H1 (cell line): ENCODE results near the gene ALOX5. TPM values are rescaled to one million over a fixed set of nuclear protein-coding genes. Genes with fewer than 3 reads are reported as not detected.

Experiments
- CTCF ChIA-PET: fragments of 300-600 bp; sonication (Branson Sonifier 250); formaldehyde crosslinking; loops from one replicate; lab custom pipeline; 2021; ENCODE audit not compliant: partially characterized antibody; lab: Charles Lee
- POLR2A ChIA-PET: fragments of 300-600 bp; sonication (Branson Sonifier 250); formaldehyde crosslinking; loops from one replicate; lab custom pipeline; 2021; ENCODE audit warnings: inconsistent platforms; ENCODE audit not compliant: partially characterized antibody; lab: Charles Lee
- DNase-seq, 2 experiments: peaks; one replicate each; pipeline versions ENCODE4 v3.0.0 to v3.0.0-alpha.2; 2010 to 2022; ENCODE audit warnings: low spot score in 2 of 2, low read depth in 1 of 2, mixed read lengths in 1 of 2
- FAIRE-seq: peaks from 2 replicates; lab custom pipeline; 2011; peaks lifted over from hg19 to GRCh38; lab: Jason Lieb, UNC
- H2AFZ ChIP-seq: 2 replicates; pipeline ENCODE4 v1.8.1; 2012; ENCODE audit warnings: low read length, inconsistent platforms
- H2AK5ac ChIP-seq: 2 replicates; pipeline ENCODE4 v1.6.1; 2013; ENCODE audit warnings: low read depth, low read length
- H2BK120ac ChIP-seq: replicated peaks from 2 replicates; pipeline ENCODE3; 2013; ENCODE audit warnings: low read depth, low read length, inconsistent platforms
- H2BK12ac ChIP-seq: 2 replicates; pipeline ENCODE4 v1.6.1; 2013; ENCODE audit warnings: low read depth, low read length
- H2BK15ac ChIP-seq: 2 replicates; pipeline ENCODE4 v1.6.1; 2013; ENCODE audit warnings: low read length
- H2BK20ac ChIP-seq: 2 replicates; pipeline ENCODE4 v1.6.1; 2013; ENCODE audit warnings: low read length
- H2BK5ac ChIP-seq: 2 replicates; pipeline ENCODE4 v1.6.1; 2013; ENCODE audit warnings: low read depth, low read length
- H3K14ac ChIP-seq: 2 replicates; pipeline ENCODE4 v1.6.1; 2013; ENCODE audit warnings: inconsistent platforms; ENCODE audit not compliant: insufficient read length
- H3K18ac ChIP-seq: 2 replicates; pipeline ENCODE4 v1.6.1; 2013; ENCODE audit warnings: low read length; ENCODE audit errors: extremely low read depth
- H3K23ac ChIP-seq: 2 replicates; pipeline ENCODE4 v1.6.1; 2013; ENCODE audit warnings: inconsistent platforms; ENCODE audit not compliant: insufficient read length
- H3K23me2 ChIP-seq: 2 replicates; pipeline ENCODE4 v1.6.1; 2013; ENCODE audit warnings: low read depth, low read length
- H3K27ac ChIP-seq: 2 replicates; pipeline ENCODE4 v1.6.1; 2011; ENCODE audit warnings: low read depth, low read length, inconsistent platforms
- H3K27me3 ChIP-seq, 4 experiments: replicated peaks in 1 of 4; 1 replicate in 1 of 4; 2 replicates in 3 of 4; pipeline versions ENCODE4 v1.6.1 to v1.8.1; 2011 to 2013; ENCODE audit warnings: low read length in 3 of 4, mild to moderate bottlenecking in 3 of 4, inconsistent platforms in 2 of 4, mixed read lengths in 2 of 4, moderate library complexity in 1 of 4; ENCODE audit not compliant: control insufficient read depth in 3 of 4, insufficient read depth in 3 of 4; ENCODE audit errors: extremely low read depth in 1 of 4
- H3K36me3 ChIP-seq, 4 experiments: 2 replicates each; pipeline versions ENCODE4 v1.6.1 to v1.8.1; 2011 to 2013; ENCODE audit warnings: mild to moderate bottlenecking in 4 of 4, low read length in 3 of 4, moderate library complexity in 2 of 4, control low read depth in 1 of 4, inconsistent platforms in 1 of 4; ENCODE audit not compliant: insufficient read depth in 4 of 4, control insufficient read depth in 2 of 4
- H3K4ac ChIP-seq: replicated peaks from 2 replicates; pipeline ENCODE3; 2013; ENCODE audit warnings: low read length, low read depth, mixed read lengths, inconsistent platforms; ENCODE audit not compliant: insufficient read length
- H3K4me1 ChIP-seq, 4 experiments: replicated peaks in 1 of 4; 1 replicate in 1 of 4; 2 replicates in 3 of 4; pipeline versions ENCODE4 v1.6.1 to v1.8.1; 2011 to 2013; ENCODE audit warnings: low read length in 3 of 4, inconsistent platforms in 2 of 4, mixed read lengths in 1 of 4; ENCODE audit not compliant: insufficient read depth in 4 of 4, control insufficient read depth in 3 of 4
- H3K4me2 ChIP-seq, 2 experiments: 2 replicates each; pipeline versions ENCODE4 v1.6.1 to v1.8.1; 2011 to 2013; ENCODE audit warnings: low read depth in 2 of 2, low read length in 2 of 2, control low read depth in 1 of 2, inconsistent platforms in 1 of 2, mild to moderate bottlenecking in 1 of 2; ENCODE audit not compliant: insufficient read depth in 1 of 2
- H3K4me3 ChIP-seq, 4 experiments: fragments of 200-600, 300-600 bp in 1 of 4; sonication (generic), shearing (Covaris generic), sonication (Bioruptor Twin) in 1 of 4; 2 replicates each; pipeline versions ENCODE4 v1.5.1 to v1.8.1; 2011 to 2016; ENCODE audit warnings: low read length in 4 of 4, low read depth in 3 of 4, control low read depth in 2 of 4, inconsistent platforms in 2 of 4, mild to moderate bottlenecking in 2 of 4, mixed read lengths in 1 of 4, moderate library complexity in 1 of 4; ENCODE audit not compliant: insufficient read depth in 2 of 4; ENCODE audit errors: extremely low read depth in 1 of 4
- H3K56ac ChIP-seq: replicated peaks from 2 replicates; pipeline ENCODE3; 2013; ENCODE audit warnings: low read depth, mild to moderate bottlenecking, mixed read lengths, low read length, inconsistent platforms; ENCODE audit not compliant: insufficient read length
- H3K79me1 ChIP-seq: 2 replicates; pipeline ENCODE4 v1.6.1; 2013; ENCODE audit warnings: low read depth, low read length, control low read depth
- H3K79me2 ChIP-seq, 2 experiments: 2 replicates each; pipeline versions ENCODE4 v1.6.1 to v1.8.1; 2012 to 2013; ENCODE audit warnings: low read length in 2 of 2, mild to moderate bottlenecking in 2 of 2, inconsistent platforms in 1 of 2; ENCODE audit not compliant: insufficient read depth in 2 of 2, control insufficient read depth in 1 of 2
- H3K9ac ChIP-seq, 4 experiments: replicated peaks in 1 of 4; 1 replicate in 1 of 4; 2 replicates in 3 of 4; pipeline versions ENCODE4 v1.6.1 to v1.8.1; 2011 to 2013; ENCODE audit warnings: low read depth in 3 of 4, low read length in 3 of 4, control low read depth in 2 of 4, mild to moderate bottlenecking in 2 of 4, moderate library complexity in 2 of 4, inconsistent platforms in 1 of 4; ENCODE audit errors: extremely low read depth in 1 of 4
- H3K9me3 ChIP-seq, 2 experiments: 2 replicates each; pipeline versions ENCODE4 v1.6.1 to v1.8.1; 2012 to 2013; ENCODE audit warnings: mild to moderate bottlenecking in 2 of 2, moderate library complexity in 2 of 2, control low read depth in 1 of 2, inconsistent platforms in 1 of 2, low read depth in 1 of 2, low read length in 1 of 2, mixed read lengths in 1 of 2; ENCODE audit not compliant: insufficient read depth in 2 of 2
- H4K20me1 ChIP-seq, 2 experiments: replicated peaks in 1 of 2; 2 replicates each; pipeline versions ENCODE3 to v1.8.1; 2011 to 2013; ENCODE audit warnings: inconsistent platforms in 2 of 2, low read length in 2 of 2, mild to moderate bottlenecking in 1 of 2; ENCODE audit not compliant: insufficient read depth in 2 of 2, control insufficient read depth in 1 of 2
- H4K5ac ChIP-seq: 2 replicates; pipeline ENCODE4 v1.6.1; 2013; ENCODE audit warnings: low read length, low read depth, mixed read lengths, inconsistent platforms; ENCODE audit not compliant: insufficient read length
- H4K8ac ChIP-seq: 2 replicates; pipeline ENCODE4 v1.8.0; 2013; ENCODE audit warnings: mild to moderate bottlenecking, moderate library complexity, low read length, inconsistent platforms; ENCODE audit not compliant: insufficient read depth; ENCODE audit errors: extremely low read depth
- H4K91ac ChIP-seq: replicated peaks from 2 replicates; pipeline ENCODE3; 2013; ENCODE audit warnings: low read length, mixed read lengths, inconsistent platforms; ENCODE audit not compliant: insufficient read length
- ATF2 ChIP-seq: IDR thresholded peaks from 2 replicates; pipeline ENCODE4 v1.6.1; 2012; ENCODE audit warnings: low read length, inconsistent platforms
- BACH1 ChIP-seq: IDR thresholded peaks from 2 replicates; pipeline ENCODE4 v1.6.1; 2012; ENCODE audit warnings: low read length, improper control_type of control experiment
- BRCA1 ChIP-seq: IDR thresholded peaks from 2 replicates; pipeline ENCODE4 v1.6.1; 2012; ENCODE audit warnings: low read depth, low read length, improper control_type of control experiment
- CREB1 ChIP-seq: IDR thresholded peaks from 2 replicates; pipeline ENCODE4 v1.6.1; 2012; ENCODE audit warnings: inconsistent platforms
- E2F6 ChIP-seq: IDR thresholded peaks from 2 replicates; pipeline ENCODE4 v1.6.1; 2012; ENCODE audit warnings: inconsistent platforms
- FOSL1 ChIP-seq: IDR thresholded peaks from 2 replicates; pipeline ENCODE4 v1.6.1; 2011; ENCODE audit warnings: mild to moderate bottlenecking, low read depth, low read length, moderate library complexity; ENCODE audit not compliant: insufficient read depth
- JUN ChIP-seq: IDR thresholded peaks from 2 replicates; pipeline ENCODE4 v1.6.1; 2011; ENCODE audit warnings: low read depth, mild to moderate bottlenecking, improper control_type of control experiment, low read length
- RNF2 ChIP-seq: fragments of 200-900, 300-1000 bp; sonication (generic); IDR thresholded peaks from 2 replicates; pipeline ENCODE4 v1.7.1; 2016; ENCODE audit warnings: borderline replicate concordance, low read depth, mild to moderate bottlenecking, antibody characterized with exemption, low read length; ENCODE audit not compliant: poor library complexity, severe bottlenecking; ENCODE audit errors: missing control alignments
- SRF ChIP-seq: IDR thresholded peaks from 2 replicates; pipeline ENCODE4 v1.6.1; 2011; ENCODE audit warnings: mild to moderate bottlenecking, low read depth, low read length, moderate library complexity
- TAF7 ChIP-seq: optimal IDR thresholded peaks from 2 replicates; pipeline ENCODE3; 2011; ENCODE audit warnings: low read depth, mild to moderate bottlenecking, inconsistent platforms, low read length, moderate library complexity, borderline replicate concordance
- TCF12 ChIP-seq: IDR thresholded peaks from 2 replicates; pipeline ENCODE4 v1.6.1; 2011; ENCODE audit warnings: low read depth, mild to moderate bottlenecking, low read length
- YY1 ChIP-seq: IDR thresholded peaks from 2 replicates; pipeline ENCODE4 v1.6.1; 2011; ENCODE audit warnings: low read depth, mild to moderate bottlenecking, low read length
- WGBS, 2 experiments: shearing (Covaris generic) in 1 of 2; methylation state at CpG; one replicate each; pipeline versions ENCODE4 v1.1.6 to v1.1.7; 2013 to 2015; ENCODE audit warnings: low lambda C conversion rate in 2 of 2, mixed read lengths in 2 of 2, inconsistent platforms in 1 of 2, low coverage in 1 of 2, missing lambda C conversion rate in 1 of 2; ENCODE audit not compliant: insufficient replicate concordance in 2 of 2, insufficient coverage in 1 of 2, insufficient read length in 1 of 2; ENCODE audit errors: extremely low coverage in 1 of 2, missing lambda C conversion rate in 1 of 2; 5-methylcytosine and 5-hydroxymethylcytosine counted together
- polyA plus RNA-seq, 7 experiments: library from polyadenylated mRNA; depleted of rRNA in 3 of 7; stranded (reverse) in 5 of 7; unstranded in 2 of 7; fragments of >200 nt in 5 of 7; fragments of 200-250 nt in 2 of 7; gene quantifications; 1 replicate in 5 of 7; 2 replicates in 1 of 7; 4 replicates in 1 of 7; pipeline versions ENCODE4 v1.2.1 to v1.2.3, GENCODE V29; 2011 to 2013; ENCODE audit warnings: missing spikeins in 2 of 7, mixed read lengths in 2 of 7
- total RNA-seq: library from RNA; stranded (reverse); fragmentation: NEBNext Ultra II Directional; extraction: Animal tissue kit (Norgen Biotek cat#: 25700); gene quantifications from 2 replicates; pipeline ENCODE4 v1.2.1, GENCODE V29; 2021

Gene ALOX5
- total and polyA plus RNA-seq, 2 of the 8 experiments (the other 6 are each of a cell fraction or from before 2014, with no cell fraction given): 1.6 to 3.8 TPM

GRCh38 chr10:45355494-45355893 lies 18.5 kb upstream of the ALOX5 start:
- H2BK120ac ChIP-seq: no peak overlapping the region
- H2BK15ac ChIP-seq: no peak overlapping the region
- no peak overlapping the region for H2BK20ac ChIP-seq
- ChIA-PET CTCF (interaction anchor here (1.2 kb wide), 1 partner anchor 26 kb away, joined by 3 read pairs; no protein-coding TSS in a partner anchor), POLR2A (no interaction called here)
- H3K79me1 ChIP-seq: no peaks in the 10 kb centered on the region
- H3K56ac ChIP-seq: no peak overlapping the region
- no peak overlapping the region for H3K4me3 ChIP-seq
- no peak overlapping the region for H2AFZ ChIP-seq
- H3K4me2 ChIP-seq: no peak overlapping the region
- no peaks in the 10 kb centered on the region for H3K27me3 ChIP-seq
- H3K79me2 ChIP-seq: no peaks in the 10 kb centered on the region
- H3K23me2 ChIP-seq: no peaks in the 10 kb centered on the region
- no peak overlapping the region for H4K5ac ChIP-seq
- no peak overlapping the region for H4K8ac ChIP-seq
- no peak overlapping the region for H3K27ac ChIP-seq
- H3K23ac ChIP-seq: no peak overlapping the region
- no peak overlapping the region for H2BK5ac ChIP-seq
- no peak overlapping the region for H3K14ac ChIP-seq
- no peak overlapping the region for H3K9ac ChIP-seq
- H2BK12ac ChIP-seq: no peak overlapping the region
- no peaks in the 10 kb centered on the region for H4K20me1 ChIP-seq
- H3K9me3 ChIP-seq: no peaks in the 10 kb centered on the region
- WGBS, 2 experiments: 87% methylated on average over 4 of the region's 4 CpGs; no CpG with 5 or more reads in 1 of the 2 experiments
- no peak for FAIRE-seq
- DNase-seq: no peak
- no peak overlapping the region for H3K4ac ChIP-seq
- no peak overlapping the region; the same call in 1 of the 2 replicates for H2AK5ac ChIP-seq
- H3K4me1 ChIP-seq: peaks cover 0 to 6% (median 3%) of the 10 kb centered on the region in 4 experiments; a peak in 4 of 7 replicates
- no peak overlapping the region for H4K91ac ChIP-seq
- H3K18ac ChIP-seq: no peak overlapping the region
- no peaks in the 10 kb centered on the region for H3K36me3 ChIP-seq
- no peak for TF ChIP-seq TAF7
- no peak for TF ChIP-seq CREB1
- TF ChIP-seq ATF2: no peak
- no peak for TF ChIP-seq E2F6
- no peak for TF ChIP-seq YY1
- TF ChIP-seq FOSL1: no peak
- TF ChIP-seq BRCA1: no peak
- no peak for TF ChIP-seq RNF2
- no peak for TF ChIP-seq SRF
- no peak for TF ChIP-seq JUN
- no peak for TF ChIP-seq TCF12
- TF ChIP-seq BACH1: no peak
